HG02610 (cell line): Measurements from ENCODE around the gene CCDC39.
"Not testable (repeated sequence)": the region's sequence is repeated elsewhere in the genome, so short reads cannot be mapped to it uniquely, and the experiment has no call there.

Experiments used
- ATAC-seq: cut with Tn5 transposase; IDR thresholded peaks from one replicate; pipeline ENCODE4 v1.9.1; 2021; ENCODE audit warnings: mild to moderate bottlenecking, moderate library complexity; ENCODE audit not compliant: unreplicated experiment

The CCDC39 gene

GRCh38 chr3:180626844-180627243 lies 52.4 kb downstream of the CCDC39 start:
- ATAC-seq, result peak; percentile 95

- ATAC-seq, result peak; percentile 52
Measured at GRCh38 chr3:180624714-180625113, 54.6 kb downstream of the CCDC39 start.

GRCh38 chr3:180619723-180620122 lies 59.6 kb downstream of the CCDC39 start:
- no peak for ATAC-seq

GRCh38 chr3:180618563-180618962 lies 60.7 kb downstream of the CCDC39 start:
- ATAC-seq, result not testable (repeated sequence)

- no peak for ATAC-seq
Measured at GRCh38 chr3:180617049-180617448, 62.2 kb downstream of the CCDC39 start.

- no peak for ATAC-seq
Measured at GRCh38 chr3:180615954-180616353, 63.3 kb downstream of the CCDC39 start.

- ATAC-seq, result no peak
Measured at GRCh38 chr3:180612364-180612763, 66.9 kb downstream of the CCDC39 start.

GRCh38 chr3:180611006-180611405 lies 68.3 kb downstream of the CCDC39 start:
- no peak for ATAC-seq

GRCh38 chr3:180601688-180602666 lies 77.3 kb downstream of the CCDC39 start, which contains the start of gene TTC14:
TTC14 (plus strand) TSS chr3:180602163; CDS start chr3:180602262, 99 bp downstream.
- peak; percentile 97 for ATAC-seq

GRCh38 chr3:180600473-180600872 lies 78.8 kb downstream of the CCDC39 start:
- ATAC-seq, result no peak

GRCh38 chr3:180595559-180595935 lies 83.7 kb downstream of the CCDC39 start:
- ATAC-seq, result no peak

GRCh38 chr3:180594631-180595558 lies 84.4 kb downstream of the CCDC39 start:
- peak; percentile 62 for ATAC-seq

- ATAC-seq, result not testable (repeated sequence)
Measured at GRCh38 chr3:180593631-180594030, 85.7 kb downstream of the CCDC39 start.

- ATAC-seq, result no peak
Measured at GRCh38 chr3:180590396-180590795, 88.9 kb downstream of the CCDC39 start.

- ATAC-seq, result no peak
Measured at GRCh38 chr3:180580934-180581333, 98.4 kb downstream of the CCDC39 start.

GRCh38 chr3:180575571-180575970 lies 103.7 kb downstream of the CCDC39 start:
- no peak for ATAC-seq

- peak; percentile 53 for ATAC-seq
Measured at GRCh38 chr3:180571831-180572598, 107.3 kb downstream of the CCDC39 start.

- ATAC-seq, result no peak
Measured at GRCh38 chr3:180570238-180570637, 109.1 kb downstream of the CCDC39 start.

GRCh38 chr3:180564676-180565075 lies 114.6 kb downstream of the CCDC39 start:
- no peak for ATAC-seq
